CD8-positive, alpha-beta memory T cell (primary cell): Measurements from ENCODE around the gene TBC1D2. TPM values are rescaled to one million over a fixed set of nuclear protein-coding genes. Genes with fewer than 3 reads are reported as not detected.
"Not testable (repeated sequence)": the region's sequence is repeated elsewhere in the genome, so short reads cannot be mapped to it uniquely, and the experiment has no call there.

ENCODE experiments used
- CTCF ChIA-PET: fragments of 350-600 bp; sonication (Branson Sonifier 250); formaldehyde crosslinking; loops from one replicate; lab custom pipeline; 2021; ENCODE audit warnings: antibody characterized with exemption; lab: Charles Lee
- POLR2A ChIA-PET: fragments of 350-600 bp; sonication (Branson Sonifier 250); formaldehyde crosslinking; loops from one replicate; lab custom pipeline; 2021; ENCODE audit warnings: antibody characterized with exemption; lab: Charles Lee
- DNase-seq, 5 donors: peaks; one replicate each; pipeline versions ENCODE4 v3.0.0 to v3.0.0-alpha.2; 2020 to 2022; ENCODE audit warnings: mixed read lengths in 1 of 5
- H3K27ac ChIP-seq: one replicate; pipeline ENCODE4 v1.7.0; 2013; ENCODE audit warnings: low read depth, mild to moderate bottlenecking, low read length, moderate library complexity
- H3K27me3 ChIP-seq: 2 replicates; pipeline ENCODE4 v1.7.0; 2013; ENCODE audit warnings: low read length, mild to moderate bottlenecking; ENCODE audit not compliant: insufficient read depth, poor library complexity, severe bottlenecking
- H3K36me3 ChIP-seq: 2 replicates; pipeline ENCODE4 v1.7.0; 2013; ENCODE audit warnings: mild to moderate bottlenecking, low read length, moderate library complexity; ENCODE audit not compliant: insufficient read depth
- H3K4me1 ChIP-seq: 2 replicates; pipeline ENCODE4 v1.7.0; 2013; ENCODE audit warnings: mild to moderate bottlenecking, low read length, moderate library complexity; ENCODE audit not compliant: insufficient read depth
- H3K4me3 ChIP-seq: 2 replicates; pipeline ENCODE4 v1.7.0; 2013; ENCODE audit warnings: mild to moderate bottlenecking, low read length
- H3K9me3 ChIP-seq: 2 replicates; pipeline ENCODE4 v1.7.0; 2013; ENCODE audit warnings: mild to moderate bottlenecking, low read length
- H3K27ac Mint-ChIP-seq, 8 donors: one replicate each; pipeline ENCODE4 v1.8.0; 2020 to 2021; ENCODE audit warnings: mixed read lengths in 8 of 8, mild to moderate bottlenecking in 6 of 8, inconsistent platforms in 3 of 8, moderate library complexity in 3 of 8
- H3K27me3 Mint-ChIP-seq, 2 donors: one replicate each; pipeline ENCODE4 v1.8.0; 2020 to 2021; ENCODE audit warnings: mixed read lengths in 2 of 2, mild to moderate bottlenecking in 1 of 2, moderate library complexity in 1 of 2
- H3K36me3 Mint-ChIP-seq, 3 donors: one replicate each; pipeline ENCODE4 v1.8.0; 2020 to 2021; ENCODE audit warnings: mixed read lengths in 3 of 3, inconsistent platforms in 1 of 3, mild to moderate bottlenecking in 1 of 3
- H3K4me1 Mint-ChIP-seq, 3 donors: one replicate each; pipeline ENCODE4 v1.8.0; 2020 to 2021; ENCODE audit warnings: mixed read lengths in 3 of 3, inconsistent platforms in 1 of 3, mild to moderate bottlenecking in 1 of 3
- H3K4me3 Mint-ChIP-seq, 7 donors: one replicate each; pipeline ENCODE4 v1.8.0; 2020 to 2021; ENCODE audit warnings: mixed read lengths in 7 of 7, mild to moderate bottlenecking in 6 of 7, moderate library complexity in 4 of 7, inconsistent platforms in 2 of 7
- H3K9me3 Mint-ChIP-seq, 5 donors: one replicate each; pipeline ENCODE4 v1.8.0; 2020 to 2022; ENCODE audit warnings: mixed read lengths in 5 of 5, mild to moderate bottlenecking in 3 of 5, moderate library complexity in 2 of 5, inconsistent platforms in 1 of 5
- polyA plus RNA-seq: library from polyadenylated mRNA; unstranded; fragments of 300-500 nt; fragmentation: Illumina TruSeq; gene quantifications from one replicate; pipeline ENCODE4 v1.2.3, GENCODE V29; 2021
- total RNA-seq, 2 experiments: library from RNA; stranded (reverse); gene quantifications; one replicate each; pipeline ENCODE4 v1.2.3, GENCODE V29; 2021

Gene TBC1D2
- total and polyA plus RNA-seq, 3 experiments from 2014 or later, result 3.3 to 5.6 (median 4.8) TPM

- DNase-seq, H3K27ac Mint-ChIP-seq, H3K4me3 Mint-ChIP-seq, CTCF ChIA-PET, H3K4me1 ChIP-seq, H3K9me3 ChIP-seq, H3K4me3 ChIP-seq, POLR2A ChIA-PET, H3K36me3 Mint-ChIP-seq, H3K27ac ChIP-seq, H3K9me3 Mint-ChIP-seq, H3K36me3 ChIP-seq, H3K4me1 Mint-ChIP-seq, H3K27me3 ChIP-seq: not testable (repeated sequence)
- H3K27me3 Mint-ChIP-seq, result peaks cover 1 to 42% of the 10 kb centered on the region in 2 donors
Measured at GRCh38 chr9:98283143-98283542, 27.7 kb upstream of the TBC1D2 start.

DNA sequence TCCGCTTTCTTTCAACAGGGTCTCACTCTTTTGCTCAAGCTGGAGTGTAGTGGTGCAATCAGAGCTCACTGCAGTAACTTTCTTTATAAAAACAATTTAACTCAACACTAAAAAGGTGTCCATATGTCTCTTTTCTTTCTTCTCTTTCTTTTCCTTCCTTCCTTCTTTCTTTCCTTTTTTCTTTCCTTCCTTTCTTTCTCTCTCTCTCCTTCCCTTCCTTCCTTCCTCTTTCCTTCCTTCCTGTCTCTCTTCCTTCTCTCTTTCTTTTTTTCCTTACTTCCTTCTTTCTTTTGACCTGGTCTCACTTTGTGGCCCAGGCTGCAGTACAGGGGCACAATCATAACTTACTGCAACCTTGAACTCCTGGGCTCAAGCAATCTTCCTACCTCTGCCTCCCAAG is 25.8 kb upstream of the TBC1D2 start:
- Histone ChIP-seq H3K27ac (no peak overlapping the region), H3K27me3 (no peaks in the 10 kb centered on the region), H3K9me3 (no peaks in the 10 kb centered on the region), H3K36me3 (no peaks in the 10 kb centered on the region), H3K4me1 (no peaks in the 10 kb centered on the region), H3K4me3 (no peak overlapping the region)
- POLR2A ChIA-PET, result no interaction called here
- no peaks in the 10 kb centered on the region for H3K36me3 Mint-ChIP-seq
- H3K9me3 Mint-ChIP-seq, result no peaks in the 10 kb centered on the region
- CTCF ChIA-PET, result no interaction called here
- no peak overlapping the region for H3K4me3 Mint-ChIP-seq
- peaks cover 8 to 42% of the 10 kb centered on the region in 2 donors for H3K27me3 Mint-ChIP-seq
- no peak for DNase-seq
- H3K27ac Mint-ChIP-seq, result peak overlapping the region in 2 of 8 donors; percentile 66 to 82
- no peaks in the 10 kb centered on the region for H3K4me1 Mint-ChIP-seq

GRCh38 chr9:98280574-98280973 is 25.1 kb upstream of the TBC1D2 start:
- no peaks in the 10 kb centered on the region for H3K27me3 ChIP-seq
- Mint-ChIP-seq H3K4me3 (no peak overlapping the region), H3K36me3 (no peaks in the 10 kb centered on the region), H3K27ac (no peak overlapping the region), H3K4me1 (no peaks in the 10 kb centered on the region), H3K27me3 (peaks cover 8 to 42% of the 10 kb centered on the region in 2 donors), H3K9me3 (no peaks in the 10 kb centered on the region)
- H3K9me3 ChIP-seq, result no peaks in the 10 kb centered on the region
- no peak for DNase-seq
- CTCF ChIA-PET, result no interaction called here
- H3K36me3 ChIP-seq, result no peaks in the 10 kb centered on the region
- POLR2A ChIA-PET, result no interaction called here
- no peak overlapping the region for H3K4me3 ChIP-seq
- H3K27ac ChIP-seq, result no peak overlapping the region
- no peaks in the 10 kb centered on the region for H3K4me1 ChIP-seq

DNA sequence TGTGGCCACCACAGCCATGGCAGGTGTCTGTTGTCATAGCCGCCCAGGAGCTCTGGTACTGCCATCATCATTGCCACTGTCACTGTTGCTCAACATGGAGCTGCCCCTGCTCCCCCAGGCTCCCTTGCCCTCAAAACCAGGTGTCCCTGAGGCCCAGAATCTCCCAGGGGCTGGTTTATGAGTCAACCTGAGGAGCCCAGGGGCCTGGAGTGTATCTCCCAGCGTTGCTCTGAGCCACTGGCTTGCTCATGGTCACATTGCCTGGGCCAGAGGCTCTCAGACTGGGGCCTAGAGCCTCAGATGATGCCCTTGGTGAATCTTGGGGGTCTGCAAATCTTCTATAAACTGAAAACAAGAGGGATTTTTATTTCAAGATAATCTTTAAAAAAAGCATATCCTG is 24.7 kb upstream of the TBC1D2 start:
- Mint-ChIP-seq H3K27ac (no peak overlapping the region), H3K9me3 (no peaks in the 10 kb centered on the region), H3K4me1 (no peaks in the 10 kb centered on the region), H3K27me3 (peaks cover 8 to 43% of the 10 kb centered on the region in 2 donors), H3K4me3 (no peak overlapping the region), H3K36me3 (no peaks in the 10 kb centered on the region)
- DNase-seq, result no peak
- Histone ChIP-seq H3K27ac (no peak overlapping the region), H3K27me3 (no peaks in the 10 kb centered on the region), H3K4me3 (no peak overlapping the region), H3K9me3 (no peaks in the 10 kb centered on the region), H3K4me1 (no peaks in the 10 kb centered on the region), H3K36me3 (no peaks in the 10 kb centered on the region)
- ChIA-PET CTCF (no interaction called here), POLR2A (no interaction called here)

GRCh38 chr9:98276907-98277469 is 21.5 kb upstream of the TBC1D2 start:
- Mint-ChIP-seq H3K9me3 (no peaks in the 10 kb centered on the region), H3K27ac (no peak overlapping the region), H3K4me1 (no peaks in the 10 kb centered on the region), H3K36me3 (no peaks in the 10 kb centered on the region), H3K27me3 (peaks cover 10 to 38% of the 10 kb centered on the region in 2 donors), H3K4me3 (no peak overlapping the region)
- H3K27me3 ChIP-seq, result no peaks in the 10 kb centered on the region
- no peak overlapping the region for H3K27ac ChIP-seq
- H3K9me3 ChIP-seq, result no peaks in the 10 kb centered on the region
- H3K36me3 ChIP-seq, result no peaks in the 10 kb centered on the region
- no peak for DNase-seq
- H3K4me3 ChIP-seq, result no peak overlapping the region
- POLR2A ChIA-PET, result no interaction called here
- CTCF ChIA-PET, result no interaction called here
- H3K4me1 ChIP-seq, result no peaks in the 10 kb centered on the region

DNA sequence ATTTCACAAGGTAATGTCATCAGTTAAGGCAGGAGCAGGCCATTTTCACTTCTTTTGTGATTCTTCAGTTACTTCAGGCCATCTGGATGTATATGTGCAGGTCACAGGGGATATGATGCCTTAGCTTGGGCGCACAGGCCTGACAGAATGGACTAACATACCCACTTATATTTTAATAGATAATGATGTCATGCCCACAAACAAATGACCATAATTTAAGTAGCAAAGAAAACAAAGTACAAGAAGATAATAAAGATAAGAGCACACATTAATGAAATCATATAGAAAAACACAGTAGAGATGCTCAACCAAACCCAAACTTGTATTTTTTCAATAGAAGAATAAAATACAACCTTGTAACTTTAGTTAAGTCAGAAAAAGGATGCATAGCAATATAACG is 19.7 kb upstream of the TBC1D2 start:
- Mint-ChIP-seq H3K4me1 (no peaks in the 10 kb centered on the region), H3K4me3 (no peak overlapping the region), H3K36me3 (no peaks in the 10 kb centered on the region), H3K9me3 (no peaks in the 10 kb centered on the region), H3K27ac (no peak overlapping the region), H3K27me3 (peaks cover 11 to 31% of the 10 kb centered on the region in 2 donors)
- H3K36me3 ChIP-seq, result no peaks in the 10 kb centered on the region
- no peak overlapping the region for H3K4me3 ChIP-seq
- H3K27me3 ChIP-seq, result no peaks in the 10 kb centered on the region
- POLR2A ChIA-PET, result no interaction called here
- DNase-seq, result no peak
- no peaks in the 10 kb centered on the region for H3K9me3 ChIP-seq
- CTCF ChIA-PET, result no interaction called here
- H3K4me1 ChIP-seq, result no peaks in the 10 kb centered on the region
- no peak overlapping the region for H3K27ac ChIP-seq

- DNase-seq, result no peak
- ChIA-PET CTCF (no interaction called here), POLR2A (no interaction called here)
- H3K4me1 ChIP-seq, result no peaks in the 10 kb centered on the region
- H3K27me3 ChIP-seq, result no peaks in the 10 kb centered on the region
- no peak overlapping the region for H3K27ac ChIP-seq
- no peaks in the 10 kb centered on the region for H3K9me3 Mint-ChIP-seq
- no peak overlapping the region for H3K4me3 ChIP-seq
- peaks cover 12 to 52% of the 10 kb centered on the region in 2 donors for H3K27me3 Mint-ChIP-seq
- no peaks in the 10 kb centered on the region for H3K9me3 ChIP-seq
- no peaks in the 10 kb centered on the region for H3K4me1 Mint-ChIP-seq
- H3K36me3 Mint-ChIP-seq, result peaks cover 0 to 3% (median 0%) of the 10 kb centered on the region in 3 donors
- no peaks in the 10 kb centered on the region for H3K36me3 ChIP-seq
- no peak overlapping the region for H3K4me3 Mint-ChIP-seq
- peak overlapping the region in 1 of 8 donors; percentile 3 for H3K27ac Mint-ChIP-seq
Measured at GRCh38 chr9:98272083-98272482, 16.6 kb upstream of the TBC1D2 start.

DNA sequence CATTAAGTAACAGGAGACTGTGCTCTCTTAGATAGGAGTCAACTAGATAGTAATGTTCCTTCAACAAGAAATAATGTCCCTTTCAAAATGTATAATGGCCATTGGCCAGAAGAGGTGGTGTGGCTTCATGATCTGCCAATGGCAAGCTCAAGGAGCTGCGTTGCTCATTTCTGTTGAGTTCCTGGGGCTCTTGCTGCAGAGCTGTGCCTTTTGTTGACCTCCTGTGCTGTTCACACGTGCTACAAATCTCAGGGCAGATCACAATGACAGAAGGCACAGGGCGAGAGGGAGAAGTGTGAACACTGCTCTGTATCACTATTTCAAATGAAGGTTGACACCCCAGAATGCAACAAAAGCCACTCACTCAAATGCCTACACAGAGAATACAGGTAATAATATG is 16.0 kb upstream of the TBC1D2 start:
- no peaks in the 10 kb centered on the region for H3K9me3 ChIP-seq
- ChIA-PET POLR2A (no interaction called here), CTCF (no interaction called here)
- no peaks in the 10 kb centered on the region for H3K4me1 Mint-ChIP-seq
- no peak overlapping the region for H3K27ac ChIP-seq
- H3K9me3 Mint-ChIP-seq, result no peaks in the 10 kb centered on the region
- DNase-seq, result no peak
- no peak overlapping the region for H3K27ac Mint-ChIP-seq
- peaks cover 7 to 52% of the 10 kb centered on the region in 2 donors for H3K27me3 Mint-ChIP-seq
- no peak overlapping the region for H3K4me3 Mint-ChIP-seq
- H3K36me3 Mint-ChIP-seq, result peaks cover 0 to 3% (median 0%) of the 10 kb centered on the region in 3 donors
- H3K27me3 ChIP-seq, result no peaks in the 10 kb centered on the region
- no peak overlapping the region for H3K4me3 ChIP-seq
- no peaks in the 10 kb centered on the region for H3K4me1 ChIP-seq
- no peaks in the 10 kb centered on the region for H3K36me3 ChIP-seq

DNA sequence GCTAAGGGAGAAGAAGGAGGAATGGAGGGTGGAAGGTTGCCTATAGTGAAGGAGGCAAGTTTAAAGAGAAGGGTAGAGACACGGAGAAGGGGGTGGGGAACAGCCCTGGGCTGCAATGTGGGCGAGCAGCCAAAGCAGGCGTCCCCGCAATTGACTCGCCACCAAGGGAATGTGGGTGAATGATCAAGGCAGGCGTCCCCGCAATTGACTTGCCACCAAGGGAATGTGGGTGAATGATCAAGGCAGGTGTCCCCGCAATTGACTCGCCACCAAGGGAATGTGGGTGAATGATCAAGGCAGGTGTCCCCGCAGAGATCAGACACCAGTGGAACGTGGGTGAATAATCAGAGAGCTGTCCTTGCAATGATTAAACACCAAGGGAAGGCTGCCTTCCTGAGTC is 14.8 kb upstream of the TBC1D2 start:
- H3K4me3 Mint-ChIP-seq, POLR2A ChIA-PET, H3K4me3 ChIP-seq, H3K36me3 Mint-ChIP-seq, H3K9me3 ChIP-seq, H3K4me1 Mint-ChIP-seq, H3K9me3 Mint-ChIP-seq, H3K4me1 ChIP-seq, H3K36me3 ChIP-seq, DNase-seq, H3K27ac ChIP-seq, H3K27me3 ChIP-seq, CTCF ChIA-PET: not testable (repeated sequence)
- H3K27me3 Mint-ChIP-seq, result peaks cover 5 to 51% of the 10 kb centered on the region in 2 donors
- H3K27ac Mint-ChIP-seq, result peak overlapping the region in 1 of 8 donors; percentile 5
